HCT116 (cell line): ENCODE measurements around the gene PLEKHA6. TPM values are rescaled to one million over a fixed set of nuclear protein-coding genes. Genes with fewer than 3 reads are reported as not detected.

Experiments used
- ATAC-seq: fragments of 200-7000 bp; cut with Tn5 transposase; 2 replicates; pipeline ENCODE4 v1.9.1; 2020; ENCODE audit warnings: mild to moderate bottlenecking, moderate library complexity
- BruUV-seq: library from RNA; stranded (reverse); fragments of 400-500 nt; replicated peaks from 2 replicates; lab custom pipeline; 2021; lab: Mats Ljungman, UMichigan
- CTCF ChIA-PET: fragments of 300-600 bp; sonication (Branson Sonifier 250); formaldehyde crosslinking; loops from one replicate; lab custom pipeline; 2021; ENCODE audit warnings: antibody characterized with exemption; lab: Charles Lee
- POLR2A ChIA-PET: fragments of 300-600, 350-600 bp; sonication (Branson Sonifier 250); formaldehyde crosslinking; loops from one replicate; lab custom pipeline; 2021; ENCODE audit warnings: antibody characterized with exemption; lab: Charles Lee
- RAD21 ChIA-PET, 2 experiments: fragments of 300-600 bp; sonication (Branson Sonifier 250); formaldehyde crosslinking; loops; one replicate each; lab custom pipeline; 2023; ENCODE audit warnings: low total read pairs in 2 of 2; ENCODE audit not compliant: uncharacterized antibody in 2 of 2, unreplicated experiment in 2 of 2, low non-redundant PET in 1 of 2; lab: Charles Lee
- DNase-seq: peaks from one replicate; pipeline ENCODE4 v3.0.0-alpha.2; 2010; ENCODE audit warnings: low read depth, low spot score
- H2AFZ ChIP-seq: fragments of 200-600 bp; shearing (Covaris generic), sonication (generic); 2 replicates; pipeline ENCODE4 v1.6.1; 2017; ENCODE audit warnings: low read depth, mixed run types, mixed read lengths, antibody characterized with exemption, low read length; ENCODE audit not compliant: poor library complexity, severe bottlenecking
- H3K27ac ChIP-seq: 2 replicates; pipeline ENCODE4 v1.5.1; 2012; ENCODE audit warnings: low read depth, low read length
- H3K27me3 ChIP-seq: fragments of 200-600 bp; sonication (generic); 2 replicates; pipeline ENCODE4 v1.6.1; 2016; ENCODE audit warnings: mixed run types, low read length, mixed read lengths; ENCODE audit not compliant: insufficient read depth
- H3K36me3 ChIP-seq, 2 experiments: fragments of 200-500 bp in 1 of 2; fragments of 200-600 bp in 1 of 2; sonication (Bioruptor generic) in 1 of 2; sonication (generic) in 1 of 2; 2 replicates each; pipeline versions ENCODE4 v1.5.1 to v1.6.1; 2014 to 2016; ENCODE audit warnings: low read length in 2 of 2, inconsistent platforms in 1 of 2, mixed read lengths in 1 of 2, mixed run types in 1 of 2; ENCODE audit not compliant: insufficient read depth in 2 of 2, control insufficient read depth in 1 of 2
- H3K4me1 ChIP-seq, 2 experiments: fragments of 200-600 bp in 1 of 2; sonication (generic) in 1 of 2; 2 replicates each; pipeline versions ENCODE4 v1.5.1 to v1.6.1; 2012 to 2017; ENCODE audit warnings: low read length in 2 of 2, inconsistent platforms in 1 of 2, mild to moderate bottlenecking in 1 of 2, mixed read lengths in 1 of 2, mixed run types in 1 of 2, moderate library complexity in 1 of 2; ENCODE audit not compliant: insufficient read depth in 2 of 2, control insufficient read depth in 1 of 2
- H3K4me2 ChIP-seq: fragments of 200-600 bp; sonication (generic); 2 replicates; pipeline ENCODE4 v1.6.1; 2017; ENCODE audit warnings: mixed run types, low read length, mixed read lengths
- H3K4me3 ChIP-seq, 2 experiments: fragments of 200-600 bp in 1 of 2; sonication (generic) in 1 of 2; replicated peaks in 1 of 2; 2 replicates each; pipeline ENCODE4 v1.5.1; 2011 to 2016; ENCODE audit warnings: low read length in 2 of 2, control low read depth in 1 of 2, low read depth in 1 of 2, mild to moderate bottlenecking in 1 of 2, mixed read lengths in 1 of 2, mixed run types in 1 of 2
- H3K79me2 ChIP-seq: fragments of 200-600 bp; sonication (generic); 2 replicates; pipeline ENCODE4 v1.6.1; 2017; ENCODE audit warnings: mild to moderate bottlenecking, mixed run types, low read length, moderate library complexity, mixed read lengths; ENCODE audit not compliant: insufficient read depth
- H3K9ac ChIP-seq: fragments of 200-600 bp; sonication (generic); 2 replicates; pipeline ENCODE4 v1.6.1; 2016; ENCODE audit warnings: low read length, mixed read lengths
- H3K9me2 ChIP-seq: fragments of 200-600 bp; sonication (generic), shearing (Covaris generic); 2 replicates; pipeline ENCODE4 v1.6.1; 2017; ENCODE audit warnings: mixed run types, mild to moderate bottlenecking, moderate library complexity; ENCODE audit not compliant: insufficient read depth
- H3K9me3 ChIP-seq, 2 experiments: fragments of 200-500 bp in 1 of 2; fragments of 200-600 bp in 1 of 2; sonication (Bioruptor generic) in 1 of 2; sonication (generic) in 1 of 2; 2 replicates each; pipeline ENCODE4 v1.6.1; 2014 to 2017; ENCODE audit warnings: low read length in 2 of 2, mixed read lengths in 2 of 2, inconsistent platforms in 1 of 2, low read depth in 1 of 2, mild to moderate bottlenecking in 1 of 2, mixed run types in 1 of 2, moderate library complexity in 1 of 2; ENCODE audit not compliant: control insufficient read depth in 1 of 2, insufficient read depth in 1 of 2
- H4K20me1 ChIP-seq: fragments of 200-600 bp; sonication (generic), shearing (Covaris generic); 2 replicates; pipeline ENCODE4 v1.6.1; 2017; ENCODE audit warnings: mixed run types, mild to moderate bottlenecking, moderate library complexity; ENCODE audit not compliant: insufficient read depth
- ATF3 ChIP-seq: IDR thresholded peaks from 2 replicates; pipeline ENCODE4 v1.6.1; 2012
- CBX3 ChIP-seq: IDR thresholded peaks from 2 replicates; pipeline ENCODE4 v1.6.1; 2012; ENCODE audit warnings: low read depth
- EGR1 ChIP-seq: IDR thresholded peaks from 2 replicates; pipeline ENCODE4 v1.6.1; 2012; ENCODE audit warnings: low read depth
- EZH2 ChIP-seq: fragments of 200-600 bp; sonication (generic); IDR thresholded peaks from 2 replicates; pipeline ENCODE4 v1.6.1; 2017; ENCODE audit warnings: antibody characterized with exemption, mixed run types
- FOSL1 ChIP-seq: IDR thresholded peaks from 2 replicates; pipeline ENCODE4 v1.6.1; 2012; ENCODE audit warnings: low read depth
- POLR2AphosphoS5 ChIP-seq: IDR thresholded peaks from 2 replicates; pipeline ENCODE4 v1.6.1; 2011; ENCODE audit warnings: mild to moderate bottlenecking, low read depth, low read length, moderate library complexity
- RAD21 ChIP-seq: IDR thresholded peaks from 2 replicates; pipeline ENCODE4 v1.6.1; 2012; ENCODE audit warnings: low read depth, mild to moderate bottlenecking
- SP1 ChIP-seq: IDR thresholded peaks from 2 replicates; pipeline ENCODE4 v1.6.1; 2012; ENCODE audit warnings: low read depth
- TCF7L2 ChIP-seq: IDR thresholded peaks from 2 replicates; pipeline ENCODE4 v1.7.0; 2011; ENCODE audit warnings: borderline replicate concordance, inconsistent platforms; ENCODE audit not compliant: insufficient read depth, insufficient read length; ENCODE audit errors: extremely low read depth
- ZBTB33 ChIP-seq: IDR thresholded peaks from 2 replicates; pipeline ENCODE4 v1.6.1; 2011; ENCODE audit warnings: mild to moderate bottlenecking, low read length, moderate library complexity; ENCODE audit not compliant: insufficient replicate concordance; ENCODE audit errors: extremely low read depth
- ZFX ChIP-seq: fragments of 450-650 bp; IDR thresholded peaks from 2 replicates; pipeline ENCODE4 v1.6.1; 2017
- intact Hi-C: fragments of 100-400 bp; cut with micrococcal nuclease; formaldehyde crosslinking; loops from 2 replicates; pipeline ENCODE4 v1.10.0; 2022
- total RNA-seq: library from RNA; stranded (reverse); gene quantifications from one replicate; pipeline ENCODE4 v1.2.1, GENCODE V29; 2021; ENCODE audit not compliant: unreplicated experiment

PLEKHA6 gene
- total RNA-seq, 1 experiment from 2014 or later, result 13.1 TPM

- POLR2A ChIA-PET, result no interaction called here
- intact Hi-C loops, result no loop called here
- H3K9ac ChIP-seq, result no peak overlapping the region
- H3K9me3 ChIP-seq, result no peaks in the 10 kb centered on the region
- ATAC-seq (no peak), DNase-seq (no peak)
- RAD21 ChIA-PET, result no interaction called here
- H3K4me3 ChIP-seq, result no peak overlapping the region
- no peak overlapping the region for H2AFZ ChIP-seq
- no peaks in the 10 kb centered on the region for H3K79me2 ChIP-seq
- no peaks in the 10 kb centered on the region for H3K27me3 ChIP-seq
- BruUV-seq, result no TSS peak
- no peaks in the 10 kb centered on the region for H3K4me1 ChIP-seq
- TF ChIP-seq EGR1 (no peak), ZFX (no peak), FOSL1 (no peak), CBX3 (no peak), RAD21 (no peak), ATF3 (no peak)
- H4K20me1 ChIP-seq, result no peaks in the 10 kb centered on the region
- CTCF ChIA-PET, result no interaction called here
- no peak overlapping the region for H3K4me2 ChIP-seq
- H3K9me2 ChIP-seq, result no peaks in the 10 kb centered on the region
- H3K27ac ChIP-seq, result no peak overlapping the region
- H3K36me3 ChIP-seq, result no peaks in the 10 kb centered on the region; a peak in 1 of 4 replicates
These were observed 92.5 kb downstream of the PLEKHA6 start for GRCh38 chr1:204267191-204267601.

- Histone ChIP-seq H3K9me3 (no peaks in the 10 kb centered on the region), H3K4me1 (no peaks in the 10 kb centered on the region), H3K4me2 (no peak overlapping the region), H3K9me2 (no peaks in the 10 kb centered on the region), H2AFZ (no peak overlapping the region), H4K20me1 (no peaks in the 10 kb centered on the region), H3K9ac (no peak overlapping the region), H3K4me3 (no peak overlapping the region), H3K36me3 (no peaks in the 10 kb centered on the region; a peak in 1 of 4 replicates), H3K27ac (no peak overlapping the region), H3K27me3 (no peaks in the 10 kb centered on the region), H3K79me2 (no peaks in the 10 kb centered on the region)
- BruUV-seq, result no TSS peak
- ChIA-PET RAD21 (no interaction called here), POLR2A (no interaction called here), CTCF (no interaction called here)
- DNase-seq (no peak), ATAC-seq (no peak)
- intact Hi-C loops, result no loop called here
- TF ChIP-seq TCF7L2, result no peak
- TF ChIP-seq CBX3, result no peak
- no peak for TF ChIP-seq ZBTB33
- no peak for TF ChIP-seq SP1
- TF ChIP-seq POLR2AphosphoS5, result no peak
- TF ChIP-seq EZH2, result no peak
These were observed 93.2 kb downstream of the PLEKHA6 start for GRCh38 chr1:204266504-204267034.
